Astrocyte (in vitro differentiated cells and primary cell): Measurements from ENCODE around the gene MTMR12. TPM values are rescaled to one million over a fixed set of nuclear protein-coding genes. Genes with fewer than 3 reads are reported as not detected.

Experiments
- DNase-seq: peaks from one replicate; pipeline ENCODE4 v3.0.0-alpha.2; 2010; ENCODE audit warnings: low read depth
- FAIRE-seq: peaks from 2 replicates; lab custom pipeline; 2011; peaks lifted over from hg19 to GRCh38; lab: Jason Lieb, UNC
- H2AFZ ChIP-seq: 2 replicates; pipeline ENCODE4 v1.6.0; 2012; ENCODE audit warnings: low read depth, low read length, inconsistent platforms
- H3K27ac ChIP-seq: 2 replicates; pipeline ENCODE4 v1.5.1; 2011; ENCODE audit warnings: low read depth, low read length, inconsistent platforms
- H3K27me3 ChIP-seq: 2 replicates; pipeline ENCODE4 v1.6.0; 2011; ENCODE audit warnings: low read length, inconsistent platforms; ENCODE audit not compliant: insufficient read depth
- H3K36me3 ChIP-seq: 2 replicates; pipeline ENCODE4 v1.5.1; 2011; ENCODE audit warnings: low read length, inconsistent platforms; ENCODE audit not compliant: insufficient read depth
- H3K4me1 ChIP-seq: 2 replicates; pipeline ENCODE4 v1.5.1; 2011; ENCODE audit warnings: low read length, inconsistent platforms; ENCODE audit not compliant: insufficient read depth
- H3K4me2 ChIP-seq: 2 replicates; pipeline ENCODE4 v1.6.0; 2012; ENCODE audit warnings: low read length, inconsistent platforms
- H3K4me3 ChIP-seq: 2 replicates; pipeline ENCODE4 v1.5.1; 2011; ENCODE audit warnings: low read depth, mild to moderate bottlenecking, low read length, inconsistent platforms; ENCODE audit not compliant: insufficient read depth
- H3K79me2 ChIP-seq: 2 replicates; pipeline ENCODE4 v1.6.0; 2012; ENCODE audit warnings: mild to moderate bottlenecking, low read length, inconsistent platforms; ENCODE audit not compliant: insufficient read depth
- H3K9ac ChIP-seq: 2 replicates; pipeline ENCODE4 v1.6.0; 2012; ENCODE audit warnings: mild to moderate bottlenecking, low read length, inconsistent platforms
- H3K9me3 ChIP-seq: 2 replicates; pipeline ENCODE4 v1.5.1; 2012; ENCODE audit warnings: low read depth, mild to moderate bottlenecking, low read length, inconsistent platforms; ENCODE audit not compliant: insufficient read depth
- H4K20me1 ChIP-seq: 2 replicates; pipeline ENCODE4 v1.6.0; 2012; ENCODE audit warnings: low read length, inconsistent platforms; ENCODE audit not compliant: insufficient read depth
- H3K27ac Mint-ChIP-seq: one replicate; pipeline ENCODE4 v1.8.0; 2021; ENCODE audit warnings: mild to moderate bottlenecking, mixed read lengths; ENCODE audit not compliant: unreplicated experiment
- H3K27me3 Mint-ChIP-seq: one replicate; pipeline ENCODE4 v1.8.0; 2021; ENCODE audit warnings: low read depth, mixed read lengths; ENCODE audit not compliant: unreplicated experiment
- H3K36me3 Mint-ChIP-seq: one replicate; pipeline ENCODE4 v1.8.0; 2021; ENCODE audit warnings: low read depth, mixed read lengths; ENCODE audit not compliant: unreplicated experiment
- H3K4me1 Mint-ChIP-seq: one replicate; pipeline ENCODE4 v1.8.0; 2021; ENCODE audit warnings: low read depth, mixed read lengths; ENCODE audit not compliant: unreplicated experiment
- H3K4me3 Mint-ChIP-seq: one replicate; pipeline ENCODE4 v1.8.0; 2021; ENCODE audit warnings: mild to moderate bottlenecking, moderate library complexity, mixed read lengths; ENCODE audit not compliant: unreplicated experiment
- H3K9me3 Mint-ChIP-seq: one replicate; pipeline ENCODE4 v1.8.0; 2021; ENCODE audit warnings: mild to moderate bottlenecking, mixed read lengths; ENCODE audit not compliant: unreplicated experiment
- CTCF ChIP-seq: IDR thresholded peaks from 2 replicates; pipeline ENCODE4 v1.5.1; 2011; ENCODE audit warnings: low read depth, mild to moderate bottlenecking, inconsistent platforms, low read length, moderate library complexity; ENCODE audit not compliant: insufficient read depth
- EZH2 ChIP-seq: IDR thresholded peaks from 2 replicates; pipeline ENCODE4 v1.6.1; 2012; ENCODE audit warnings: mild to moderate bottlenecking, low read length, inconsistent platforms; ENCODE audit not compliant: insufficient read depth
- total RNA-seq: library from RNA; stranded (reverse); gene quantifications from 2 replicates; pipeline ENCODE4 v1.2.1, GENCODE V29; 2021

The MTMR12 gene
- total RNA-seq, 1 donor from 2014 or later, result 23.1 TPM

GRCh38 chr5:32259033-32259432 is 53.7 kb downstream of the MTMR12 start:
- H3K36me3 Mint-ChIP-seq, result peaks cover 33% of the 10 kb centered on the region
- TF ChIP-seq CTCF, result no peak
- TF ChIP-seq EZH2, result no peak
- no peak overlapping the region for H3K27ac ChIP-seq
- H2AFZ ChIP-seq, result no peak overlapping the region
- no peak overlapping the region for H3K27ac Mint-ChIP-seq
- no peak overlapping the region for H3K4me3 ChIP-seq
- no peaks in the 10 kb centered on the region for H3K27me3 ChIP-seq
- H3K4me3 Mint-ChIP-seq, result no peak overlapping the region
- peaks cover 23% of the 10 kb centered on the region for H3K36me3 ChIP-seq
- H3K27me3 Mint-ChIP-seq, result no peaks in the 10 kb centered on the region
- H3K9me3 Mint-ChIP-seq, result no peaks in the 10 kb centered on the region
- H3K79me2 ChIP-seq, result no peaks in the 10 kb centered on the region
- H3K4me2 ChIP-seq, result no peak overlapping the region
- no peak overlapping the region for H3K9ac ChIP-seq
- H3K4me1 ChIP-seq, result no peaks in the 10 kb centered on the region
- no peak for DNase-seq
- no peaks in the 10 kb centered on the region for H4K20me1 ChIP-seq
- FAIRE-seq, result no peak
- no peaks in the 10 kb centered on the region for H3K9me3 ChIP-seq
- no peaks in the 10 kb centered on the region for H3K4me1 Mint-ChIP-seq

GRCh38 chr5:32258424-32258823 is 54.3 kb downstream of the MTMR12 start:
- Mint-ChIP-seq H3K27me3 (no peaks in the 10 kb centered on the region), H3K4me3 (no peak overlapping the region), H3K4me1 (no peaks in the 10 kb centered on the region), H3K36me3 (peaks cover 33% of the 10 kb centered on the region), H3K27ac (peak overlapping the region; percentile 5), H3K9me3 (no peaks in the 10 kb centered on the region)
- H3K4me2 ChIP-seq, result no peak overlapping the region
- no peak overlapping the region for H3K27ac ChIP-seq
- H3K4me1 ChIP-seq, result no peaks in the 10 kb centered on the region
- TF ChIP-seq CTCF (no peak), EZH2 (no peak)
- no peak overlapping the region for H3K4me3 ChIP-seq
- H3K9ac ChIP-seq, result no peak overlapping the region
- no peaks in the 10 kb centered on the region for H3K79me2 ChIP-seq
- H4K20me1 ChIP-seq, result no peaks in the 10 kb centered on the region
- DNase-seq, result no peak
- H3K36me3 ChIP-seq, result peaks cover 23% of the 10 kb centered on the region
- no peak overlapping the region for H2AFZ ChIP-seq
- no peaks in the 10 kb centered on the region for H3K27me3 ChIP-seq
- FAIRE-seq, result no peak
- no peaks in the 10 kb centered on the region for H3K9me3 ChIP-seq

GRCh38 chr5:32255540-32255900 is 57.2 kb downstream of the MTMR12 start:
- H4K20me1 ChIP-seq, result no peaks in the 10 kb centered on the region
- no peak overlapping the region for H3K4me3 Mint-ChIP-seq
- H3K79me2 ChIP-seq, result no peaks in the 10 kb centered on the region
- H2AFZ ChIP-seq, result no peak overlapping the region
- H3K4me2 ChIP-seq, result no peak overlapping the region
- no peaks in the 10 kb centered on the region for H3K27me3 Mint-ChIP-seq
- H3K27ac ChIP-seq, result no peak overlapping the region
- DNase-seq (no peak), FAIRE-seq (no peak)
- no peaks in the 10 kb centered on the region for H3K9me3 Mint-ChIP-seq
- no peak overlapping the region for H3K27ac Mint-ChIP-seq
- TF ChIP-seq CTCF, result no peak
- TF ChIP-seq EZH2, result no peak
- no peaks in the 10 kb centered on the region for H3K9me3 ChIP-seq
- H3K27me3 ChIP-seq, result no peaks in the 10 kb centered on the region
- H3K9ac ChIP-seq, result no peak overlapping the region
- no peak overlapping the region for H3K4me3 ChIP-seq
- no peaks in the 10 kb centered on the region for H3K4me1 Mint-ChIP-seq
- H3K36me3 ChIP-seq, result peaks cover 21% of the 10 kb centered on the region
- no peaks in the 10 kb centered on the region for H3K4me1 ChIP-seq
- peaks cover 25% of the 10 kb centered on the region for H3K36me3 Mint-ChIP-seq
